ENCODE results near the gene PRKN. TPM values are rescaled to one million over a fixed set of nuclear protein-coding genes. Genes with fewer than 3 reads are reported as not detected.

The PRKN gene
- total and polyA plus RNA-seq, 8 donors, result 0.82 to 7.2 (median 2.9) TPM

DNA sequence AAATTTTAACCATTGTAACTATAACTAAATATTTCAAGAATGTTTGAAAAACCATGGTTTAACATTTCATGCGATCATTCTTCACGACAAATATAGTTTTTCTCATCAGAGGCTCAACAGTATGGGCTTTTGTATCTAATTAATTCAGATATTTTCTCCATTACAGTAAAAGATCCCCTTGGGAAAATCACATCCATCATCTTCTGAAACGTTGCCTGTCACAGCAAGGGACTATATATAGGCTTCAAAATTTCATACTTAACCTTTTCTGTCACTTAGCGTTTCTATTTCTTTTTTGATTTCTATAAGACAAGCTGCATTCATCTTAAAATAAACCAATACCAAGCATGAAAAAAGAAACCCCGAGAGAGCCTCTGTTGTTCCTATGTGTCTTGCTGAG, 710.0 kb downstream of the PRKN start:
- TF ChIP-seq, protein P1, sequence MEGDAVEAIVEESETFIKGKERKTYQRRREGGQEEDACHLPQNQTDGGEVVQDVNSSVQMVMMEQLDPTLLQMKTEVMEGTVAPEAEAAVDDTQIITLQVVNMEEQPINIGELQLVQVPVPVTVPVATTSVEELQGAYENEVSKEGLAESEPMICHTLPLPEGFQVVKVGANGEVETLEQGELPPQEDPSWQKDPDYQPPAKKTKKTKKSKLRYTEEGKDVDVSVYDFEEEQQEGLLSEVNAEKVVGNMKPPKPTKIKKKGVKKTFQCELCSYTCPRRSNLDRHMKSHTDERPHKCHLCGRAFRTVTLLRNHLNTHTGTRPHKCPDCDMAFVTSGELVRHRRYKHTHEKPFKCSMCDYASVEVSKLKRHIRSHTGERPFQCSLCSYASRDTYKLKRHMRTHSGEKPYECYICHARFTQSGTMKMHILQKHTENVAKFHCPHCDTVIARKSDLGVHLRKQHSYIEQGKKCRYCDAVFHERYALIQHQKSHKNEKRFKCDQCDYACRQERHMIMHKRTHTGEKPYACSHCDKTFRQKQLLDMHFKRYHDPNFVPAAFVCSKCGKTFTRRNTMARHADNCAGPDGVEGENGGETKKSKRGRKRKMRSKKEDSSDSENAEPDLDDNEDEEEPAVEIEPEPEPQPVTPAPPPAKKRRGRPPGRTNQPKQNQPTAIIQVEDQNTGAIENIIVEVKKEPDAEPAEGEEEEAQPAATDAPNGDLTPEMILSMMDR (IDR thresholded peaks at IDR 0.05), result no peak
- H3K36me3 ChIP-seq, result no peaks in the 10 kb centered on the region
- no peaks in the 10 kb centered on the region for H3K4me1 ChIP-seq
- H3K27me3 ChIP-seq, result no peaks in the 10 kb centered on the region
- 77 to 83% methylated on average over 5 of the region's 5 CpGs for WGBS, 2 donors
- no peak for DNase-seq
- intact Hi-C loops (cut with DNase I), result no loop called here
- no peak for FAIRE-seq
- no peak overlapping the region for H3K27ac ChIP-seq
- no peaks in the 10 kb centered on the region for H3K9me3 ChIP-seq
- no peak overlapping the region for H3K4me3 ChIP-seq
- no peak for ATAC-seq

DNA sequence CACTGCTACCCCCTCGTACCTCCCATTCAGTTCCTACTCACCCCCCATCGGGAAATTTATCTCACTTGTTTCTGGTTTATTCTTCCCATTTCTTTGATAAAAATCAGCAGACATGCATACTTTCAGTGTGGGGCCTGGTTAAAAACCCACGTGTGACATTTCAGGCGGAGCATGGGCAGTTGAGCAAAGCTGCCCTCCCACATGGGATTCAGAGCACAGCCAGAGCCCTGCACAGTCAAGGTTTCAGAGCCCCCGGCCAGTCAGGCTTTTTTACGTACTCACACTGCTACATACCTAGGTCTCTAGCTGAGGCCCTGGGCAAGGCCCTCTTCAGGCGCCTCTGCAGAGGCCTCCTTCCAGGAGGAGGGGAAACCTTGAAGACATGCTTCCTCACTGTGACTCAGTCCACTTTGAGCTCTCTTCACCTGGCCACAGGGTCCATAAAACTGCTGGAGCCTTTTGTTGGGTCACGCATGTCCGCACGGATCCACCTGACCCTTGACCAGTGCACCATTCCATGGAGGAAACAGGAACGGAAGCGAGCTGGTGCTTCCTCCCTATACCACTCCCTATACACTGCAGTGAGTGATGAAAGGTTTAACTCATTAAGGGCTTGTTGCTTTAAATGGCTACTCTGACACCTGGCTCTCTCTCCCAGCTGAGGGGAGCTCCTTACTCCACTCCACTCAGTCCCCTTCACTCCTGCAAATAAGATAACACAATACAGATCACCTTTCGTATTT, 713.3 kb downstream of the PRKN start:
- H3K27me3 ChIP-seq, result no peaks in the 10 kb centered on the region
- intact Hi-C loops (cut with DNase I), result no loop called here
- WGBS, 2 donors, result 87 to 92% methylated on average over 13 of the region's 13 CpGs
- TF ChIP-seq, protein P1 (IDR thresholded peaks at IDR 0.05), result no peak
- H3K4me1 ChIP-seq, result no peaks in the 10 kb centered on the region
- no peak overlapping the region for H3K4me3 ChIP-seq
- DNase-seq (no peak), FAIRE-seq (no peak), ATAC-seq (no peak)
- no peak overlapping the region for H3K27ac ChIP-seq
- no peaks in the 10 kb centered on the region for H3K9me3 ChIP-seq
- H3K36me3 ChIP-seq, result no peaks in the 10 kb centered on the region

DNA sequence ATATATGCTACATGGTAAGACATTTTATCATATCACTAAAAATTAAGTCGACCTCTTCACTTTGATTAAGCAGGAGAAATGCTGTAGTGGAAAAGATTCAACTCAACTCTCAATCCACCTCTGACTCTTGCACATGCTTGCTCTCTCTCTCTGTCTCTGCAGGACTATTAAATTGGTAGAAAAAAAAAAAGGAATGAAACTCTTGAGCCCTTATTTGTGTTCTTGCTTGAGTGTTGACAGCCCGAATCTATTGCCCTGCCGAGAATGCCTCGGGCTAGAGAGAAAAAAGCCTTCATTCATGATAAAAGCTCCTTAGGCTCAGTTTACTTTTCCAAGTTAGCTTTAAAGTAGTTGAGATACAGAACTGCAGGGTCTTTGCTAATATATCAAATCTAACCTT, 722.2 kb downstream of the PRKN start:
- Histone ChIP-seq H3K27me3 (no peaks in the 10 kb centered on the region), H3K4me1 (no peaks in the 10 kb centered on the region), H3K4me3 (no peak overlapping the region), H3K36me3 (no peaks in the 10 kb centered on the region), H3K9me3 (no peaks in the 10 kb centered on the region), H3K27ac (no peak overlapping the region)
- 79 to 83% methylated on average over 4 of the region's 4 CpGs for WGBS, 2 donors
- no peak for ATAC-seq
- TF ChIP-seq, protein P1 (IDR thresholded peaks at IDR 0.05), result no peak
- intact Hi-C loops (cut with DNase I), result no loop called here
- no peak for FAIRE-seq
- no peak for DNase-seq

DNA sequence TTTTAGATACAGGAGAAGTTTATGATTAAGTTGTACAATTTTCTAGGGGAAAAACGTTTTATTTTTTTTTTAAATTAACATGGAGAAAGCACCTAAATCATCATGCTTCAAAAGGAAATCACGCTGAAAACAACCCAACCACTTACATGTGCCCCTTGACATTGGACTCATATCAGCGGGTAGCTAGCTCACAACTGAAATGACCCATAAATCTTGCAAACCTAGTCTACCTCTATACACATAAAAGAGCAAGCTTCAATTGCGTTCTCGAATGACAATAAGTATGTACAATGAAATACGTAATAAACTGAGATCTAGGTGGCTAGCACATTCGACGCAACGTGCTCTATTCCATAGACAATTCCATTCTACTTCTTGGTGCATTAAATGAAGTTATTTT, 730.8 kb downstream of the PRKN start:
- Histone ChIP-seq H3K27ac (no peak overlapping the region), H3K4me1 (no peaks in the 10 kb centered on the region), H3K4me3 (no peak overlapping the region), H3K27me3 (no peaks in the 10 kb centered on the region), H3K36me3 (no peaks in the 10 kb centered on the region), H3K9me3 (no peaks in the 10 kb centered on the region)
- TF ChIP-seq, protein P1 (IDR thresholded peaks at IDR 0.05), result no peak
- intact Hi-C loops (cut with DNase I), result no loop called here
- FAIRE-seq (no peak), DNase-seq (no peak), ATAC-seq (no peak)
- 78 to 90% methylated on average over 9 of the region's 9 CpGs for WGBS, 2 donors

DNA sequence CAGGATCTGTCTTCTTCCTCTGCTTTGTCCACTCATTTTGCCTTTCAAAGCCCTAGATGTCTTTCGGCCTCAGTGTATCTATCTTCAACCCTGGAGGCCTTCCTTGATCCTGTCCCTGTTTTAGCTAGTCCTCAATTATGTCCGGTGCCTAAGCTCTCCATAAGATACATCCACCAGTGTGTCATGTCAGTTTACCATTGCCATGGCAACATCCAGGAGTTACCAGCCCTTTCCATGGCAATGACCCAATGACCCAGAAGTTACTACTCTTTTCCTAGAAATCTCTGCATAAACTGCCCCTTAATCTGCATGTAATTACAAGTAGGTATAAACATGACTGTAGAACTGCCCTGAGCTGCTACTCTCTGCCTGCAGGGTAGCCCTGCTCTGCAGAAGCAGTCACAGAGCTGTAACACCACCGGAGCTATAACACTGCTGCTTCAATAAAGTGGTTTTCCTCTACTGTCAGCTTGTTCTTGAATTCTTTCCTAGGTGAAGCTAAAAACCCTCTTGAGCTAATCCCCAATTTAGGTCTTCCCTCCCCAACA, 741.6 kb downstream of the PRKN start:
- Histone ChIP-seq H3K9me3 (no peaks in the 10 kb centered on the region), H3K4me3 (no peak overlapping the region), H3K27me3 (no peaks in the 10 kb centered on the region), H3K27ac (no peak overlapping the region), H3K4me1 (no peaks in the 10 kb centered on the region), H3K36me3 (no peaks in the 10 kb centered on the region)
- intact Hi-C loops (cut with DNase I), result no loop called here
- ATAC-seq, result no peak
- 89 to 93% methylated on average over 3 of the region's 3 CpGs for WGBS, 2 donors
- DNase-seq, result no peak
- no peak for FAIRE-seq
- TF ChIP-seq, protein P1 (IDR thresholded peaks at IDR 0.05), result no peak

Measured in pancreas (tissue), 10 donors.